H9 (cell line): ENCODE results near the gene SMAD3. TPM values are rescaled to one million over a fixed set of nuclear protein-coding genes. Genes with fewer than 3 reads are reported as not detected.

Experiments used
- DNase-seq: peaks from one replicate; pipeline ENCODE4 v3.0.0-alpha.2; 2017
- H2AFZ ChIP-seq: one replicate; pipeline ENCODE4 v1.6.1; 2013; ENCODE audit warnings: mild to moderate bottlenecking, low read length, control low read depth, moderate library complexity
- H2AK5ac ChIP-seq: 2 replicates; pipeline ENCODE4 v1.6.1; 2013; ENCODE audit warnings: low read length, control low read depth, mixed read lengths; ENCODE audit not compliant: insufficient read length
- H2BK120ac ChIP-seq: one replicate; pipeline ENCODE4 v1.6.1; 2013; ENCODE audit warnings: low read depth, mild to moderate bottlenecking, low read length, control low read depth, inconsistent platforms; ENCODE audit not compliant: poor library complexity, severe bottlenecking
- H2BK12ac ChIP-seq: 2 replicates; pipeline ENCODE4 v1.6.1; 2013; ENCODE audit warnings: low read length, control low read depth, mixed read lengths, low read depth; ENCODE audit not compliant: insufficient read length
- H2BK15ac ChIP-seq: 2 replicates; pipeline ENCODE4 v1.6.1; 2013; ENCODE audit warnings: low read depth, low read length, control low read depth
- H2BK20ac ChIP-seq: one replicate; pipeline ENCODE4 v1.6.1; 2013; ENCODE audit warnings: low read depth, mild to moderate bottlenecking, low read length, control low read depth, inconsistent platforms; ENCODE audit not compliant: poor library complexity, severe bottlenecking
- H2BK5ac ChIP-seq: 2 replicates; pipeline ENCODE4 v1.6.1; 2013; ENCODE audit warnings: low read length, control low read depth, mixed read lengths; ENCODE audit not compliant: insufficient read length
- H3K14ac ChIP-seq: 2 replicates; pipeline ENCODE4 v1.6.1; 2013; ENCODE audit warnings: low read length, control low read depth; ENCODE audit not compliant: insufficient read depth
- H3K18ac ChIP-seq: 2 replicates; pipeline ENCODE4 v1.6.1; 2013; ENCODE audit warnings: low read depth, mild to moderate bottlenecking, mixed read lengths, low read length, control low read depth; ENCODE audit not compliant: insufficient read length
- H3K23ac ChIP-seq: 2 replicates; pipeline ENCODE4 v1.6.1; 2013; ENCODE audit warnings: low read length, control low read depth, mixed read lengths, low read depth; ENCODE audit not compliant: insufficient read length
- H3K23me2 ChIP-seq: 2 replicates; pipeline ENCODE4 v1.6.1; 2013; ENCODE audit warnings: low read depth, mild to moderate bottlenecking, mixed read lengths, low read length, control low read depth; ENCODE audit not compliant: insufficient read length, poor library complexity, severe bottlenecking
- H3K27ac ChIP-seq: 2 replicates; pipeline ENCODE4 v1.5.1; 2013; ENCODE audit warnings: low read length, control low read depth, mixed read lengths, low read depth; ENCODE audit not compliant: insufficient read length
- H3K27me3 ChIP-seq: 2 replicates; pipeline ENCODE4 v1.6.1; 2013; ENCODE audit warnings: low read length, control low read depth, inconsistent platforms; ENCODE audit not compliant: insufficient read depth
- H3K4ac ChIP-seq: 2 replicates; pipeline ENCODE4 v1.6.1; 2013; ENCODE audit warnings: low read depth, mild to moderate bottlenecking, control low read depth, inconsistent platforms, low read length, moderate library complexity
- H3K4me1 ChIP-seq: 2 replicates; pipeline ENCODE4 v1.6.1; 2013; ENCODE audit warnings: low read length, control low read depth, inconsistent platforms; ENCODE audit not compliant: insufficient read depth
- H3K4me2 ChIP-seq: 2 replicates; pipeline ENCODE4 v1.6.1; 2013; ENCODE audit warnings: low read length, control low read depth, mixed read lengths; ENCODE audit not compliant: insufficient read length, insufficient read depth
- H3K56ac ChIP-seq: 2 replicates; pipeline ENCODE4 v1.6.1; 2013; ENCODE audit warnings: low read depth, mild to moderate bottlenecking, mixed read lengths, low read length, control low read depth; ENCODE audit not compliant: insufficient read length
- H3K79me1 ChIP-seq: 2 replicates; pipeline ENCODE4 v1.6.1; 2013; ENCODE audit warnings: low read depth, mild to moderate bottlenecking, moderate library complexity, low read length, control low read depth, inconsistent platforms; ENCODE audit not compliant: insufficient read depth, poor library complexity, severe bottlenecking
- H3K79me2 ChIP-seq: 2 replicates; pipeline ENCODE4 v1.6.1; 2013; ENCODE audit warnings: low read length, control low read depth, inconsistent platforms; ENCODE audit not compliant: insufficient read depth
- H3K9ac ChIP-seq: 2 replicates; pipeline ENCODE4 v1.6.1; 2013; ENCODE audit warnings: low read length, control low read depth, mixed read lengths; ENCODE audit not compliant: insufficient read length; ENCODE audit errors: extremely low read depth
- H3K9me3 ChIP-seq: one replicate; pipeline ENCODE4 v1.6.1; 2013; ENCODE audit warnings: low read depth, low read length, inconsistent platforms; ENCODE audit not compliant: control insufficient read depth
- H3T11ph ChIP-seq: one replicate; pipeline ENCODE4 v1.6.1; 2013; ENCODE audit warnings: mild to moderate bottlenecking, low read length, control low read depth, inconsistent platforms
- H4K20me1 ChIP-seq: one replicate; pipeline ENCODE4 v1.6.1; 2013; ENCODE audit not compliant: control insufficient read depth, insufficient read length, insufficient read depth
- H4K5ac ChIP-seq: 2 replicates; pipeline ENCODE4 v1.6.1; 2013; ENCODE audit warnings: low read depth, mild to moderate bottlenecking, mixed read lengths, low read length, control low read depth; ENCODE audit not compliant: insufficient read length
- H4K8ac ChIP-seq: replicated peaks from 2 replicates; pipeline ENCODE4 v1.6.1; 2013; ENCODE audit warnings: low read length, control low read depth, mixed read lengths, low read depth; ENCODE audit not compliant: insufficient read length
- H4K91ac ChIP-seq: 2 replicates; pipeline ENCODE4 v1.6.1; 2013; ENCODE audit warnings: low read depth, mild to moderate bottlenecking, moderate library complexity, mixed read lengths, low read length, control low read depth; ENCODE audit not compliant: insufficient read length
- H3K27ac Mint-ChIP-seq, 3 experiments: 2 replicates in 2 of 3; 3 replicates in 1 of 3; pipeline ENCODE4 v1.8.0; 2020 to 2021; ENCODE audit warnings: mixed read lengths in 3 of 3, mild to moderate bottlenecking in 1 of 3, moderate library complexity in 1 of 3
- H3K27me3 Mint-ChIP-seq: 2 replicates; pipeline ENCODE4 v1.8.0; 2021; ENCODE audit warnings: low read depth, mild to moderate bottlenecking, moderate library complexity, mixed read lengths
- H3K36me3 Mint-ChIP-seq, 3 experiments: 2 replicates in 2 of 3; 3 replicates in 1 of 3; pipeline ENCODE4 v1.8.0; 2020 to 2021; ENCODE audit warnings: low read depth in 3 of 3, mixed read lengths in 3 of 3; ENCODE audit not compliant: insufficient read depth in 1 of 3
- H3K4me1 Mint-ChIP-seq, 2 experiments: 2 replicates each; pipeline ENCODE4 v1.8.0; 2020; ENCODE audit warnings: mixed read lengths in 2 of 2
- H3K4me3 Mint-ChIP-seq, 2 experiments: 2 replicates in 1 of 2; 3 replicates in 1 of 2; pipeline ENCODE4 v1.8.0; 2020 to 2021; ENCODE audit warnings: mild to moderate bottlenecking in 2 of 2, mixed read lengths in 2 of 2, moderate library complexity in 1 of 2
- H3K9me3 Mint-ChIP-seq, 2 experiments: 2 replicates in 1 of 2; 3 replicates in 1 of 2; pipeline ENCODE4 v1.8.0; 2020; ENCODE audit warnings: mild to moderate bottlenecking in 2 of 2, mixed read lengths in 2 of 2, moderate library complexity in 1 of 2
- WGBS: extraction: QIAGEN DNeasy Blood & Tissue Kit; methylation state at CpG from one replicate; pipeline ENCODE4 v1.1.7; 2013; ENCODE audit warnings: missing lambda C conversion rate, low lambda C conversion rate, mixed read lengths; ENCODE audit not compliant: insufficient read length; ENCODE audit errors: extremely low coverage; 5-methylcytosine and 5-hydroxymethylcytosine counted together
- total RNA-seq: library from RNA; stranded (reverse); gene quantifications from 2 replicates; pipeline ENCODE4 v1.2.1, GENCODE V29; 2021
- TF ChIP-seq, protein P1 (sequence below): fragments of 200-600 bp; sonication (generic); conservative IDR thresholded peaks from 3 replicates; pipeline ENCODE4 v1.8.0; 2021; ENCODE audit warnings: antibody characterized with exemption, mild to moderate bottlenecking

Gene SMAD3
- total RNA-seq, 1 experiment from 2014 or later, result 26.7 TPM

DNA sequence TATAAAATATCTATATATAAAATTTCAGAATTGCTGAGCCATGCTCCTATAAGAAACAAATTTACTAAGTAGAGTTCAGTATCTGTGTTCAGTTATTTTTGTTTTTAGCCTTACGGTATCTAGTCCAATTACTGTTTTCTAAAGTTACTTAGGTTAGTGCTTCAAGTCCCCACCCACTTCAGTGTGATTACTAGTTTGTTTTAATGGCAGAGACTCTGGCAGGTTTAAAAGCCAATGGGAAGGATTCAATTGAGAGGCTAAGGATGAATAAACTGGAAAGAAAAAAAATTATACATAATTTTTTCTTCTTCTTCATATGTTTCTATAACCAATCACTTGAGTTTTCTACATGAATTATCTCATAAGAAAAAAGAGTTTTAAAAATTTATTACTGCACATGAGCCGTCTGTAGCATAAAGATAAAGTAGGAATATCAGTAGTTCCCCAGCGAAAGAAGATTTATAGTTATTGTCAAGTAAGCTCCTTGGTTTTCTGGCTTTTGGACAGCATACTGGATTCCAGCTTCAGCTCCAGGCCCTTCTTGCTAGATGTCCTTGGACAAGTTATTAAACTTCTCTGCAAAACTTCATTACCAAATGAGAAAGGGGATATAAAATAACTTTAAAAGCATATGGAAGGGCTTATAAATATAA is 142.3 kb downstream of the SMAD3 start:
- H3K79me1 ChIP-seq, result no peaks in the 10 kb centered on the region
- no peaks in the 10 kb centered on the region for H3K23me2 ChIP-seq
- H3K56ac ChIP-seq, result no peak overlapping the region
- Mint-ChIP-seq H3K27me3 (no peaks in the 10 kb centered on the region), H3K27ac (no peak overlapping the region), H3K36me3 (peaks cover 1 to 27% (median 6%) of the 10 kb centered on the region in 3 experiments; a peak in 4 of 7 replicates), H3K9me3 (no peaks in the 10 kb centered on the region), H3K4me1 (no peaks in the 10 kb centered on the region), H3K4me3 (no peak overlapping the region)
- H4K91ac ChIP-seq, result no peak overlapping the region
- no peak overlapping the region for H3T11ph ChIP-seq
- H2BK20ac ChIP-seq, result no peak overlapping the region
- H3K9ac ChIP-seq, result no peak overlapping the region
- no peak overlapping the region for H2BK15ac ChIP-seq
- H3K4me2 ChIP-seq, result no peak overlapping the region
- no peak overlapping the region for H4K8ac ChIP-seq
- H2BK12ac ChIP-seq, result no peak overlapping the region
- H4K20me1 ChIP-seq, result no peaks in the 10 kb centered on the region
- H3K4me1 ChIP-seq, result no peaks in the 10 kb centered on the region
- no CpG with 5 or more reads among the region's 3 CpGs for WGBS
- no peaks in the 10 kb centered on the region for H3K9me3 ChIP-seq
- H4K5ac ChIP-seq, result no peak overlapping the region
- no peak overlapping the region for H2AK5ac ChIP-seq
- TF ChIP-seq, protein P1, sequence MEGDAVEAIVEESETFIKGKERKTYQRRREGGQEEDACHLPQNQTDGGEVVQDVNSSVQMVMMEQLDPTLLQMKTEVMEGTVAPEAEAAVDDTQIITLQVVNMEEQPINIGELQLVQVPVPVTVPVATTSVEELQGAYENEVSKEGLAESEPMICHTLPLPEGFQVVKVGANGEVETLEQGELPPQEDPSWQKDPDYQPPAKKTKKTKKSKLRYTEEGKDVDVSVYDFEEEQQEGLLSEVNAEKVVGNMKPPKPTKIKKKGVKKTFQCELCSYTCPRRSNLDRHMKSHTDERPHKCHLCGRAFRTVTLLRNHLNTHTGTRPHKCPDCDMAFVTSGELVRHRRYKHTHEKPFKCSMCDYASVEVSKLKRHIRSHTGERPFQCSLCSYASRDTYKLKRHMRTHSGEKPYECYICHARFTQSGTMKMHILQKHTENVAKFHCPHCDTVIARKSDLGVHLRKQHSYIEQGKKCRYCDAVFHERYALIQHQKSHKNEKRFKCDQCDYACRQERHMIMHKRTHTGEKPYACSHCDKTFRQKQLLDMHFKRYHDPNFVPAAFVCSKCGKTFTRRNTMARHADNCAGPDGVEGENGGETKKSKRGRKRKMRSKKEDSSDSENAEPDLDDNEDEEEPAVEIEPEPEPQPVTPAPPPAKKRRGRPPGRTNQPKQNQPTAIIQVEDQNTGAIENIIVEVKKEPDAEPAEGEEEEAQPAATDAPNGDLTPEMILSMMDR, result no peak
- H2BK120ac ChIP-seq, result no peak overlapping the region
- DNase-seq, result no peak
- no peak overlapping the region for H3K27ac ChIP-seq
- no peak overlapping the region for H3K14ac ChIP-seq
- H3K79me2 ChIP-seq, result no peaks in the 10 kb centered on the region
- no peak overlapping the region for H2AFZ ChIP-seq
- no peak overlapping the region for H3K4ac ChIP-seq
- H2BK5ac ChIP-seq, result no peak overlapping the region
- no peak overlapping the region for H3K18ac ChIP-seq
- no peaks in the 10 kb centered on the region for H3K27me3 ChIP-seq
- H3K23ac ChIP-seq, result no peak overlapping the region
